Measurements from ENCODE around the gene CCDC92.
A peak's percentile ranks its signal among the peaks of the same experiment; 100 is the strongest.
"Not testable (repeated sequence)": the region's sequence is repeated elsewhere in the genome, so short reads cannot be mapped to it uniquely, and the experiment has no call there.

CCDC92 gene

DNA sequence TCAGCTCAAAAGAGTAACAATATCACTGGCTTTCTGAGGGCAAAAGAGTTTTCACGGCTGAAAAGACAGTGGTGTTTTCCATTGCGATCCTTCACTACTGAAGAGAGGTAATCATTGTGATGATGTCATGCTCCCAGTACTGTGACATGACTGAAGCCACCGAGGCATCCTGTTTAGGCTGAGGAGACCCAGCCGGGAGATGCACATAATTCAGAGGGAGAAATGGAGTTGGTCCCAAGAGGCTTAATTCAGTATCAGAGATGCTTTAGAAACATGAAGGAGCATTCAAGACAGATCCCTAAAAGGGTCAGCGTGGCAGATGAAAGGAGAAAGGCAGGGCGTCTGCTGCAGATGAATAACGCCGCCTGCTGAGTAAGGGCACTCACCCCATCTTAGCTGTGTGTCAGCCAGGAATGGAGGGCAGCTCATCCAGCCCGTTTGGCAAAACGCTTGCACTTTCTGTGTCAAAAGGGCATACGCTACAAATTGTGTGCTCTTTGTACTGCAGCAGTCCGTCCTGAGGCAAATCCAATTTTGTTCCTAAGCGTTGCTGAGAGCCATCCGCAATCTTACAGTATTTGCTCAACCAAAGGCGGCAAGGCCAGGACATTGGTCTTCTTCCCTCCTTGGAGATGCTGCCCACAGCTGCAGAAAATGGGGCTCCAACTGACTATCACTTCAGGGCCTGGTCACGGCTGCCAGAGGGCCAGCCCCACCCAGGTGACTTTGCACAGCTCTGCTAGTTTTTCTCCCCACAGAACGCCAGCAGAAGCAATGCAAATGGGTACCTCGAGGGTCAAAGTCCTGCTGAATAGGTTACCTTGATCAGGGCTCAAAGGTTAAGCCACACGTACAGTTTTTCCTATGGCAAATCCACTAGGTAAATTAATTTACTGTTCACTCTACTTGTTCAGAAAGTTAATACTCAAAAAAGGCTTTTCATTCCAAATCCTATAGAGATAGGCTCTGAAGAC, 23.5 kb downstream of the CCDC92 start:
- DNase-seq = no peak

DNA sequence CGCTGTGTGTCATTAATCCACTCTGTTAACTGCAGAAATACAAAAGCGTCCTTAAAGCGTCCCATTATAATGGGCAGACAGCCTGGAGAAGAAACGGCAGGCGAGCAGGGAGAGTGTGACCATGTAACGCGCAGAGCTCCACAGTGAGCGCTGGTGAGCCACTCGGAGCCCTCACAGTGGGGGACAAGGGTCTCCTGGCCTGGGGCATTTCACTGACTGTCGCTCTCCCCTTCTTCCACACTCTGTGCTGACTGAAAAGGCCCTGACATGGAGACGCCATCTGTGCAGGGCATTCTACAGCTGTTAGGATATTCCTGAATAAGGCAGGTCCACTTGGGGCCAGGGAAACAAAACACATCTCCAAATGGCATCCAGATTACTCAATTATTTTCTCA, 24.2 kb downstream of the CCDC92 start:
- no peak for DNase-seq

DNA sequence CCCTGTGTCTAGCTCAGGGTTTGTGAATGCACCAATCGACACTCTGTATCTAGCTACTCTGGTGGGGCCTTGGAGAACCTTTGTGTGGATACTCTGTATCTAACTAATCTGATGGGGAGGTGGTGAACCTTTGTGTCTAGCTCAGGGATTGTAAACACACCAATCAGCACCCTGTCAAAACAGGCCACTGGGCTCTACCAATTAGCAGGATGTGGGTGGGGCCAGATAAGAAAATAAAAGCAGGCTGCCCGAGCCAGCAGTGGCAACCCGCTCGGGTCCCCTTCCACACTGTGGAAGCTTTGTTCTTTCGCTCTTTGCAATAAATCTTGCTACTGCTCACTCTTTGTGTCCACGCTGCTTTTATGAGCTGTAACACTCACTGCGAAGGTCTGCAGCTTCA, 25.1 kb downstream of the CCDC92 start:
- DNase-seq = not testable (repeated sequence)

DNA sequence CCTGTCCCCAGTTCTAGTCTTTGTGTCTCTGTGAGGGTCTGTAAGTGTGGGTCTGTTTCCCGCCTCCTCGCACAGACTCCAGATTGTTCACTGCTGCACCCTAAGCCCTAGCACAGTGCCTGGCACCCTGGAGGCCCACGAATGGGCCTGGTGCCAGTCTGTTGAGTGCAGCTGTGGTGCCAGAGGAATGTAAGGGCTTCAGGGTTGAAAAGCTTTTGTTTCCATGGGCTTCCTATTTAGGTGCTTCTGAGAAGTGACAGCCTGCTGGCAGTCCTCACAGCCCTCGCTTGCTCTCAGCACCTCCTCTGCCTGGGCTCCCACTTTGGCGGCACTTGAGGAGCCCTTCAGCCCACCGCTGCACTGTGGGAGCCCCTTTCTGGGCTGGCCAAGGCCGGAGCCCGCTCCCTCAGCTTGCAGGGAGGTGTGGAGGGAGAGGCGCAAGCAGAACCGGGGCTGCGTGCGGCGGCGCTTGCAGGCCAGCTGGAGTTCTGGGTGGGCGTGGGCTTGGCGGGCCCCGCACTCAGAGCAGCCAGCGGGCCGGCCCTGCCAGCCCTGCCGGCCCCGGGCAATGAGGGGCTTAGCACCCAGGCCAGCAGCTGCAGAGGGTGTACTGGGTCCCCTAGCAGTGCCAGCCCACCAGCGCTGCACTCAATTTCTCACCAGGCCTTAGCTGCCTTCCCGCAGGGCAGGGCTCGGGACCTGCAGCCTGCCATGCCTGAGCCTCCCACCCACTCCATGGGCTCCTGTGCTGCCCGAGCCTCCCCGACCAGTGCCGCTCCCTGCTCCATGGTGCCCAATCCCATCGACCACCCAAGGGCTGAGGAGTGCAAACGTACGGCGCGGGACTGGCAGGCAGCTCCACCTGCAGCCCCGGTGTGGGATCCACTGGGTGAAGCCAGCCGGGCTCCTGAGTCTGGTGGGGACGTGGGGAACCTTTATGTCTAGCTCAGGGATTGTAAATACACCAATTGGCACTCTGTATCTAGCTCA, 25.8 kb downstream of the CCDC92 start:
- not testable (repeated sequence) for DNase-seq

DNA sequence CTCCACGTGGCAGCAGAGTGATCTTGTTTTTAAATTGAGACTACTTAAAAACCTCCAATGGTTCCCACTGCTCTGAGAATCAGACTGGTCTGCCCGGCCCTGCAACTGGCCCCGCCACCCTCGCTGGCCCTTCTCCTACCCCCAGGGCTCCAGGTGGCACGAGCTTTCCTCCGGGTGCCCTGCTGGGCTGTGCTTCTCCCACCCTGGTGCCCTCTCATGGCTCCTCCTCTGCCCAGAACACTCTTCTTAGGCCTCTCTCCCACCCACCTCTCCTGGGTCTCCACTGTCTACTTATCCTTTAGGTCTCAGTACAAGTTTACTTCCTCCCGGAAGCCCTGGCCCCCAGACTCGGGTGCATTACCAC, 26.5 kb downstream of the CCDC92 start:
- no peak for DNase-seq

DNA sequence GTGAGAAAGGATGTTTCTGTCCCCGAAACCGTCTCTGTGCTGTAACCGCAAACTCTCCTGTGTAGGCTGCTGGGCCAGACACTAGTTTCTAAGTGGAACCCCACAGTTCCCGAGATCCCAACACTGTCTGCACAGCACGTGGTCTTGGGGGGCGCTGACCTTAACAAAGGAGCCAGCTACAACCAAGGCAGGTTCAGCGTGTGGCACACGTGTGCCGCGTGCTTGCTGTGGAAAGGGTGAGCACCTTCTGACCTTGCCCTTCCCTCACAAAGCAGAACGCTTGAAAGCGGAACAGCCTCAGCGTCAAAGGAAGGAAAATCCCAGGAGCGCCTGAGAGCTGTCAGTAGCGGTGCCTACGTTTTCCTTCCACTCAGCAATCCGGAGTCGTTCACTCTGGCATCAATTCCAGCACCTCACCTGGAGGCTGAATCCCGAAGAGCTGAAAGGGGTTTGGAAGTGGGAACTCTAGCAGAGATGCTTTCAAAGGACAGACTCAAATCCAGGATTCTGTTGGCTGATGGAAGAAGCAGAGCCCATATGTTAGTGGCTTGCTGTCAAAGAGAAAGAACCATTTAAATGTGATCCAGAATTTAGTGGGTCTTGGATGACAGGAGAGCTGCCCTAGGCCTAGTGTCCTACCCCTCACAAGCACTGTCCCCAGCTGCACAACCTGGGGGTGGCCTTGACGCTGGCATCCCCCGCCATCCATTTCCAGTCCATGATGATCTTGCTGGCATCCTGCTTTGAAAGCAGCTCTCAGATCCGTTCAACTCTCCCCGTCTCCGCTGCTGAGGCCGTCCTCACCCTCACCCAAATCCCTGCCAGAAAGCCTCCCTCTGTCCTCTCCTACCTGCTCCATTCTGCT, 27.1 kb downstream of the CCDC92 start:
- no peak for DNase-seq

DNA sequence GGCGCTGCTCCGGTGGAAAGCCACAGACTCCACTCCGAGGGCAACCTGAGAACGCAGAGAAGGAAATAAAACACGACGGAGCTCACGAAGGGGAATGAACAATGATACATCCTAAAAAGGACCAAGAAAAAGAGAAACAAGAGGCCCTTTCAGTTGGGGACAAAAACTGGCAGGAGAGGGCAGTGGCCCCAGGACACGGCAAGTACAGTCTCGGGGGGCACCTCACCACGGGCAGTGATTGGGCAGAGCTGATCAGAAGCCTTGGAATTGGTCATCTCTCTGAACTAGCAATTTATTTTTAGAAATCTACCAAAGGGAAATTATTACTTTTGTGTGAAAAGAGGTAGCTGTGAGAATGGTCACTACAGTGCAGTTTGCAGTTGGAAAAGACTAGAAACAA, 27.9 kb downstream of the CCDC92 start:
- no peak for DNase-seq

DNA sequence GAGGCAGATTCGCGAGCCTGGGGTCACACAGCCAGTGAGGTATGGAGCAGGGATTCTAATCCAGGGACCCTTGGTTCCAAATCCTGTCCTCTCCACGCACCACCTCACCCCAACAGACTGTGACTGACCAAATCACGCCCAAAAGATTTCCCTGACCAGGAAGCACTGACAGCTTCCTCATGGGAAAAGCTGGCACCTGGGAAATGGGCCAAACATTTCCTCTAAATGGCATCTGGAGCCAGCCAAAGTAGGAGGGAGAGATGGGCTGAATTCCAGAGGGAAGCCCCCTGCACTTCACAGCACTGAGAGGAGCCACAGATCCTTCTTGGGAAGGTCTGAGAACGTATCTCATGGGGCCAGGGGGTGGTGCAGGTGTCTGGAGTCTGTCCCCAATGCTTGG, 28.8 kb downstream of the CCDC92 start:
- DNase-seq = no peak

DNA sequence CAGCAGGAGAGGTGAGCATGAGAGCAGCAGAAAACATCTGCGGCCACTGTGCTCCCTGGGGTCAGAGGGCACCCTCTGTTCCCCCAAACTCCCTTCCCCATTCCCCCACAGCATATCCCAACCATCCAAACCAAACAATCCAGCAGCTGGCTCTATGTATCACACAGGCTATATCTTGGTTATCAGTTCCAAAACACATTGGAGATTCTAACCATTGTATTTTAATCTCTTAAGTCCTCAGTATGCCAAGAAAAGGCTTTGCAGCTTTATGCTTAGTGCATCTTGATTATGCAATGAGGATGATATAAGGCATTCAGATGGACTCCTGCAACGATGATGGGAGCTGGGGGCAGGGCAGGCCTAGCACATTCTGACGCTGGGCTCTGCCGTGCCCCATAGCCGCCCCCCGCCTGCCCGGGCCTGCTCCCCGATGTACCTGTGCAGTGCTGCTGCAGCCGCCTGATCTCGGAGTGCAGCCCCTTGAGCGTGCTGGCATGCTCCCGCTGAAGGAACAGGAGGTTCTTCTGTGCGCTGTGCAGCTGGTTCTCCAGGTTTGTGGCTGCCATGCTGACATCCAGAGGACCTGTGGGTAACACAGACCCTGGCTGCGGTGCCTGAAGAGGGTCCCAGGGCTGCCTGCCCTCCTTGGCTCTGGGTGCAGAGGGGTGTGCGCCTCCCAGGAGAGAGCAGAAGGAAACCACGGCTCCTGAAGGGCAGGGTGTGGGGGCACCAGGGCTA, 29.6 kb downstream of the CCDC92 start:
- DNase-seq = peak; percentile 67

DNA sequence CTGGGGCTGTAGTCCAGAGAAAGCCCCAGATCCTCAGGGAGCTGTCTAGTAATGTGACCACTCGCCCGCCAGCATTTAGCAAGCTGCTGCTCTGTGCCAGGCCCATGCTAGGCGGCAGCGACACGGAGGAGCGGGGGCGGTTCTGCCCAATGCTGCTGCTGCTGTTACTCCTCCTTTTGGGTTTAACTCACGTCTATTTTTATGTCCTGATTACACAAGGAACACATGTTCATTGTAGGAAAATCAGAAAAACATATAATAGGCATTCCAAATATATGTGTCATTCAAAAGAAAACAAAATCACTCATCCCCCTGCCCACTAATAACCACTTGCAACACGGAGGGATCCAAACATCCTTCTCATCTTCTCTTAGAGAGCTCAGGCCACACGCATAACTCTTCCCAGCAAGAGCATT, 30.4 kb downstream of the CCDC92 start:
- peak; percentile 91 for DNase-seq

DNA sequence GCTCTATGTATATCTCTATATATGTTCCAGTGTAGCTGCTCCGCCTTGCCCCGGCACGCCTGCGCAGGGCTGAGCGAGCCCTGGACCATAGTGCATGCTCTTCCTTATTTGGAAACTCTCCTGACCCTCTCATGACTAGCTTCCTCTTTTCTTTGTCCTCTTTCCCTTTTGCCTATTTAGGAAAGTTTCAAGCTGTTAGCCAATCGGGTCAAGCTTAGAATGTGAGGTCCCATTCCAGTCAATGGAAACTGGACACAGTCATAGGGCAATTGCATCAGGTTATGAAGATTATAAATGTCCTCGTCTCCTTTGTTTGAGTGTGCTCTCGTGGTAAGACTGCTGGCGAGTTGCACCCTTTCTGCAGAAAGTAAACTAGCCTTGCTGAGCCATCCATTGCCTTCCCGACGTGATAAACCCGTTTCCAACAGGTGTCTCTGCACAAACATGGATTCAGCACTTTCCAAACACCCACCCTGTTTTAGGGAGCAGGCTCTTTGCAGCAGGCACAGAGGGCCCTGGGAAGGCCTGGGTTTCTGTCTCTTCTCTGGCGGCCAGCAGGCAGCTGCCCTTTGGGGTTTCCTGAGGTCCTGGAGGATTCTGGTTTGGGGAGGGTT, 30.9 kb downstream of the CCDC92 start:
- DNase-seq = peak; percentile 9

DNA sequence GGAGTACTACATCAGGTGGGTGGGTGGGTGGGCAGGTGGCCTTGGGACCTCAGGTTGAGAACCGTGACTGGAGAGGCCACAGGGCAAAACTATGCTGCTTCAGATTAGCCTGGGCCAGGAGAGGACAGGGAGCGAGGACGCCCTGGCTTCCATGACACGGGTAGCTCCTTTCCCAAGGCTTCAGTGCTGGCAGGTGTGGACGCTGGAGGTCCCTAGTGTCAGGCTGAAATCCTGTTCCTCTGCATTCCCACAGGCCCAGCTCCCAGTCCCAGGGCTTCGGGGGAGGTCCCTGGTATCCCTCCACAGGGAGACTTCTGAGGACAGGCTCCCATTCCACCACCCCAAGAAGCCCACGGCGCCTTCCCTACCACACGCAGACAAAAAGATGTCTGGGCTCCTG, 31.6 kb downstream of the CCDC92 start:
- no peak for DNase-seq

DNA sequence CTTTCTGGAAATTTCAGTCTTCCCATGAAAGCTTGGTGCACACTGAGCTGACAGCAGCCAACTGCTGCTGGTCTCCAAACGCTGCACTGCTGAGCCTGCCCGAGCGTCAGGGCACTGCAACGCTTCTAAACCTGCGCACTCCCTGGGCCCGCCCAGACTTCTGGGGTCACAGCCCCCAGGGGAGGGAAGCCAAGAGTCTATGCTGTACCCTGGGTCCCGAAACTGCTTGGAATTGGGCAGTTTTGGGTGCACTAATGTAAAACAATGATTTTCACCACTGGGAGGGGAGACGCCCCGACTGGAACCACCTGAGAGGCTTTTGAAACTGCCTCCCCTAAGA, 32.0 kb downstream of the CCDC92 start:
- DNase-seq = no peak

DNA sequence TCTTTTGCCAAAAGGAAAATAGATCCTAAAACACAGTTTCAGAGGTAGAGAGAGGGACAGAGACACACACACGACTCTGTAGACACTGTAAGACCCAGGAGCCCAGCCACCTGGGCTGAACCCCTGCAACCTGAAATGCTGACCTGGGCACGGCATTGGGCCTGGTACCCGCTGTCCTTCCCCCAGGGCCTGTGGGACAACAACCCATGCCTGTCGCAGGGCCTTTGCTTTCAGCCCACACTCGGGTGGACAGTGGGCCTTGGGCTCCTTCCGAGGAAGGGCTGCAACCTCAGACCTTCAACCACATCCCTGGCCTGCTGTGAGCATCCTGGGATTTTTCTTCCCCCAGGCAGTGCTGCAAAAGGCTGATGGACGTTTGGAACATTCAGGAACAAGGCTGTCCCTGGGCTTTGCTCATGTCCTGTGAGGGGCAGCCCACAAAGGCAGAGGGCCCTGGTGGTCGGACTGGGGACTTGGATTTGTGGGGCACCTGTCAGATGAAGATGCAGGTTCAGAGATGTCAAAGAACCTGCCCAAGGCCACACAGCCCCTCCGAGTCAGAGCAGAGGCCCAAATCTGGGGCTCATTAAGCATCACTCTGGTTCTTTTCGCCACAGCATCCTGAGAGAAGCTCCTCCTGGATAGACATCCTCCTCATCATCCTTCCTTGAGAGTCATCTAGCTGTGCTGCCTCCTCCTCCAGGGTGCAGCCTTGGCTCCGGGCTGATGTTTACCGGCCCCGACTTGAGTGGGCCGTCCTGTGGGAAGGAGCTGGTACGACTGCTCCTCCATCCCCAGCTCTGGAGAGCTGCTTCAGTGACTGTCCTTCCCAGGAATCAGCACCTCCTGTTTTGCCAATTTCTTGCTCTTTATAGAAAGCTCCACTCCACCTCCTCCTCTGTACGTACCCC, 32.7 kb downstream of the CCDC92 start:
- DNase-seq = no peak

DNA sequence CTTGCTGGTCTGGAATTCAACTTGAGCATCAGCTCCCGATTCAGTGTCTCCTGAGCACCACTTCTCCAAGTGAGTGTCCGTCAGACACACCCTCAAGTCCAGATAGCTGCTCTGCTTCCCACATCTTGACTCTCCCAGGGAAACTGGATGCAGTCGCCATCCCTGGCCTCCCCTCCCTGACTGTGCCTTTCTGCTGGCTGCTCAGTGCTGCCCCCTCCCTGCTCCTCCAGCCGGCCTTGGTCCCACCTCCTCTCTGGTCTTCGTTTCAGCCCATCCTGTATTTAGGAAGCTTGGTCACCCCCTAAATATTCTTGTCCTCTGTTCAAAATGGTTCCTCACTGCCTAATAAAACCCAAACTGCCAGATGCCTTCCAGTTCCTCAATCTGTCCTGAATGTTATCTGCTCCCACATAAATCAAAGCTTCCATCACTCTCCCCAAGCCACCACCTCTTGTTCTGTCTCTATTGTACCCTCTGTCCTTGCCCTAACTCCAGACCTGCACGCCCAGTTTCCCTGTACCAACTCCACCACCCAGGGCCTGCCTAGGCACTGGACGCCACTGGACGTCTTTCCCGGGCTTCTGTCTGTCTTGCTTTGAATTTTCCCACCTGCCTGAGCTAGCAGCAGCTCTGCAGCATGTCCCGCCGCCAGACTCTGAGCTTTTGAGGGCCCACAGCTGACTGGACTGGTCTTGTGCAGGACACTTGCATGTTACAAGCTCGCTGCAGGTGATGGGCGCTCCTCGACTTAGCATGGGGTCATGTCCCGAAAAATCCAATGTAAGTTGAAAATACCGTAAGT, 33.8 kb downstream of the CCDC92 start:
- no peak for DNase-seq

DNA sequence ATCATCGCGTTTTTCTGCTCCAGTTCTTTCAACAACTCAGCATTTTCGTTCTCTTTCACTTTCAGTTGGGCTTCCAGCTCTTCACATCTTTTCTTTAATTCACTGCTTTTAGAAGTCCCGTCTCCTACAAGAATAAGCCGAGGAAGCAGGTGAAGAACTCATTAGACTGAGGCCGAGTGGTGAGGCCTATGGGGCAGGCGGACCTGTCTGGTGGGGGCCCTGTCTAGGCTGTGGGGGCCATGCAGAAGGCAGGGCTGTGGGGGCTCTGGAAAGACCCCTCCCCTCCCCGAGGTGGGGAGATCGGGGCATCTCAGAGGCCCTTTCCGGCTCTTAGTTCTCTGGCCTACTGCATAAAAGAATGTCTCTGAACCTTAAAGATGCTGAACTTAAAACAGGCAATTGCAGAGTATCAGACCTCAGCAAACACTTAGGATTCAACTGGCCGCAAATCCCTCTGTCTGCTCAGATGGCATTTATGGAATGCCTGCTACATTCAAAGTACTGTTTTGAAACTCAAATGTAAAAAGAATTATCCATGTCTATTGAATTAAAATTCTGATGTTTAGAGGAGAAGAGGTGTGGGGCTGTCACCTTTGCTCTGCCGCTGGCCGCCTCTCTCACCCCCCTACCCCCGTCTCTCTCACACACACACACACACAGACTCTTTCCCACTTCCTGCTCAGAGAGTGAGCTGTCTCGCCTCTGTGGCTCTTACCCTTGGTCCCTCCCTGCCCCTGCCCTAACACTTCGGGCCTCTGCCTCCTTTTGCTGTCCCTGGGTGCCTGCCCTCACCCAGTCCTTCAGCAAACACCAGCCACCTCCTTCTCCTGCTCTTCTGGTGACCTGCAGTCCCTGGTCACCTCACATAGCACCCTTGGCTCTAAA, 34.7 kb downstream of the CCDC92 start:
- no peak for DNase-seq

DNA sequence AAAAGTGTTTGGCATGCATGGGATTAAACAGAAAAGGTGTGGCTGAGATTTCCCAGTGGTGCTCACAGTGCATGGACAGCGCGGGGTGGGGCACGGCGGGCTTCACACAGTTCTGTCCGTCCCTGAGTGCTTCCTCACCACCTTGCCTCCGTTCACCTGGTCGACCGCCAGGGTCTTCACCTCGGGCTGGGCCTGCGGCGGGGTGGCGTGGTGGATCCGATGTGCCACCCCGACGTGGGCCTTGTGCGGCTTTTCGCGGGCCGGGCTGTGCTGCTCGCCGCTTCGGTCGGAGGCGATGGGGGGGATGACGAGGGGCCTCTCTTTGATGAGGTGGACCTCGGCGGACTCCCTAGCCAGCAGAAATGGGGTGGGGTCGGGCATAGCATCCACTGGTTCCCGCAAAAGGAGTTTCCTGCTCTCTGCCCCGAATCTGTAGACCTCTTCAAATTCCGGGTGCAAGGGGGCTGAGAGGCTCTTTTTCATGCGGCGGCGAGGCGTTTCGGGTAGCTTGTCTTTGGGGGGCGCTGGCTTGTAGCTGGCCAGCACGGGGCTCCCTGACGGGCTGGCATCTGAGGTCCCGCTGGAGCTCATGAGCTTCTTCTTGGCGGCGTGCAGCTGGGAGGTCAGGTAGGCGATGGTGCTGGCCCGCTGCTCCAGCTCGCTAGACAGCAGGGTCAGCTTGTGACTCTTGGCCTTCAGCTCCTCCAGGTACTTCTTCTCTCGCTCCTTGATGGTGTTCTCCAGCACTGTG, 35.5 kb downstream of the CCDC92 start:
- DNase-seq = no peak

DNA sequence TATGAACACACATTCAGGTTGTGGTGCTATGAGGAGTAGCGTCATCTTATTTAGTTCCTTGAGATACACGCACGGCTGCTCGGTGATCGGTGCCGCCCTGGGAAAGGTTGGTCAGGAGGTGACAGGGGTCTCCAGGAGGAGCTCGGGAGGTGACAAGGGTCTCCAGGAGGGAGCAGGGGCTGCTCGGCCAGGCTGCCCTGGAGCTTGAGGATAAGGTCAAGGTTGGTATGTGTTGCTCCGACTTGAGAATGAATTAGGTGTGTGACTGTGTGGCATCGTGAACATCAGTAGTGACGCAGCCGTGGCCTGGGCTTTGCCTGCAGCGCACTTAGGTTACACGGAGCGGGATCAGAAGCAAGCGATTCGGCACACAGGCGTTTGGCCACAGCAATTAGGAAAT, 36.2 kb downstream of the CCDC92 start:
- DNase-seq = no peak

All from HCEC 1CT (cell line).